ENCODE data around the gene HABP4.

The HABP4 gene

DNA sequence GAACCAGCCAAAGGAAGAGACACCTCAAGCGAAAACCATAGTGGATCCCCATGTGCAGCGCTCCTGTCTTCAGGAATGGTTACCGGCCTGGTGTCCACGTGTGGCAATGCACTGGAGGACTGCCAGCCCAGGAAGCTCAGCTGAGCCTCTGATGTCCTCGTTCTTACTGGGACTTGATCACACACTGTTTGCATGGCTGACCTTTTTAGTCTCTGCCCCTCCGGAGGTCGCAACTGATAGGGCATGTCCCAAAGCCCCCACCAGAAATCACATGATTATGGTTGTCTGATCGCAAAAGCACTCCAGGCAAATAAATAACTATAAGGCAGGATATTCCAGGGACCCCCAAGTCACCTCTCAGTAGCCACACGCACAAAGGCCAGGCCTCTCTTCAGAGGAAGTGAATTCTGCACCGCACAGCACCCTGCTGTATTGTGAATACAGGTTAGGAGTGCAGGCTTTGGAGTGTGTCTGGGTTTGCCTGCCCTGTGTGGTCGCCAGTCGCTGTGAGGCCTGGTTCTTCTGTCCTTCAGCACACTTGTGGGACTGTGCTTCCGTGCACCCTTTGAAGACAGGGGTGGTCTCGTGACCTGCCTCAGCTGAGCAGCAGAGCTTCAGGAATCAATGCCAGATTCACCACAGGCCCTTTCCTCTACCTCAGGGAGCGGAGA is 13.4 kb upstream of the HABP4 start:
- DNase-seq: no peak

DNA sequence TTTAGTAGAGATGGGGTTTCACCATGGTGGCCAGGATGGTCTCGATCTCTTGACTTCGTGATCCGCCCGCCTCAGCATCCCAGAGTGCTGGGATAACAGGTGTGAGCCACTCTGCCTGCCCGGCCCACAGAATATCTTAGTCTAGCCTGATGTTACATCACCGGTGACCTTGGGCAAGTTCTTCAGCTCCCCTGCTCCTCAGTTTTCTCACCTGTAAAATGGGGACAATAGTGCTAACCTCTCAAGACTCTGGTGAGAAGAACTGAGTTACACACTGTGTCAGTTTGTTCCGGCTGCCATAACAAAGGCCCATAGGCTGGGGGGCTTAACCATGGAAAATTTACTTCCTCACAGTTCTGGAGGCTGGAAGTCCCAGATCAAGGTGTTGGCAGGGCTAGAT is 12.5 kb upstream of the HABP4 start:
- no peak for DNase-seq

DNA sequence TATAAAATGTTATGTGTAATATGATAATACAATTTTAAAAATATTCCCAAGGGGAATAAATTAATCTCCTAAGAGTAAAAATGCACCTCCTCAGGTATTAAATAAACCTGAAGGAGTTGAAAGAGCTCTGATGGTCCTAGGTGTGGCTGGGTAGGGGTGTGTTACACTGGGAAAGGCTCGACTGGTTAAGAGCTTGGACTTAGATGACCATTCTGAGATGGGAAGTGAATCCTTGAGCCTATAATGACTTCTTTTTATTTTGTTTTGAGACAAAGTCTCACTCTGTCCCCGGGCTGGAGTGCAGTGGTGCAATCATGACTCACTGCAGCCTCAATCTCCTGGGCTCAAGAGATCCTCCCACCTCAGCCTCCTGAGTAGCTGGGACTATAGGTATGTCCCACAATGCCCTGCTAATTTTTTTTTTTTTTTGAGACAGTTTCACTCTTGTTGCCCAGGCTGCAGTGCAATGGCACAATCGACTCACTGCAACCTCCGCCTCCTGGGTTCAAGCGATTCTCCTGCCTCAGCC is 9.2 kb upstream of the HABP4 start:
- no peak for DNase-seq

DNA sequence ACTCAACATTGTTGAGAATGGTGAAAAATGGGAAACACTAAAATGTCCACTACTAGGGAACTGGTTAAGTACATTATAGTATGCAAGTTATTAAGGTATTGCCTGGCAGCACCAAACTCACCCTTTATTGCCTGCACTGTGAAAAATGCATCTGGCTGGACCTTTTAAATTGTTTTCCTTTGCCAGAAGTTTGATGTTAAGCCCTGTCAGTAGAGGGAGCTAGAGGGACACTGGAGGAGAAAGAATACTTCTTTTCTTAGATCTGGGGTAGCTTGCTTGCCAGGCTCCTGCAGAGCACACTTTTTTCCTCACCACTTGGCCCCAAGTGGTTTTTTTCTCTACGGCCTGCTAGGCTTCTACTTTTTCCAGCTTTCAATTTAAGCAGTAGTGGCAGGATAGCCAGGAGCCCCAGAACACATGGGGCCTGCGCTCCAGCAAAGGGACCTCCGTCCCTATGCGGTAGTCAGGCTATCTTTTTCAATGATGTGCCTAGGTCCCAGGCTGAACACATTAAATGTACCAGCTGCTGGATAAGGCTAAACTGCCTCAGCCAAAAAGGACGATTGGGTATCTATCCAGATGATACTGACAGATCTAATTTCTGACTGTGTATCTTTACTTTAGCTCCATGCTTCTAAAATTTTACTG is 8.0 kb upstream of the HABP4 start:
- no peak for DNase-seq

DNA sequence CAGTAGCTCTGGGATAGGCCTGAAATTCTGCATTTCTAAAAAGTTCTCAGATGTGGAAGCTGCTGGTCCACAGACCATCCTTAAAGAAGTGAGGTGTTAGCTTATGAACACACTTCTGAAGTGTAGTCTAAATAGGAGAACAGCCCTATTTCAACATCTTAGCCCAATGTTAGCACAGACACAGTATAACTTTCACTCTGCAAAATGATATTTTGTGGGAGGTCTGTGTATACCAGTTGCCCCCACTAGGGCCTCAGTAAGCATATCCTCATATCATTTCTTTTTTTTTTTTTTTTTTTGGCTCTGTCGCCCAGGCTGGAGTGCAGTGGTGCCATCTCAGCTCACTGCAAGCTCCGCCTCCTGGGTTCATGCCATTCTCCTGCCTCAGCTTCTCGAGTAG is 7.5 kb upstream of the HABP4 start:
- no peak for DNase-seq

DNA sequence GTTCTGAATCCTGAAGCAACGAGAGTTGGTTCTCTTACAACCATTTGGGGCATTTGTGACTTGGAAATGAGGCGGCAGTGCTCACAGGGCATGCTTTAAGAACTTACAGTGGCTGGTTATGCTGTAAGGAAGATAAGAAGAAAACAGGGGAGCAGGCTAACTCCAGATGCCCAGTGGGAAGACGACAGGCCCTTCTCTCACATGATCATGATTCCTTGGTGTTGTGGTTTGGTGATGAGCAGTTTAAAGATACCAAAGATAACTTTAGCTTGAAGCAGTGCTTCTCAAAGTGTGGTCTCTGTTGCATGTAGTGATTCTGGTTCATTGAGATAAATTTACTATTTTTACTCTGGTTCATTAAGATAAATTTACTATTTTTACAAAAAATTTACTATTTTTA is 2.6 kb upstream of the HABP4 start:
- no peak for DNase-seq

DNA sequence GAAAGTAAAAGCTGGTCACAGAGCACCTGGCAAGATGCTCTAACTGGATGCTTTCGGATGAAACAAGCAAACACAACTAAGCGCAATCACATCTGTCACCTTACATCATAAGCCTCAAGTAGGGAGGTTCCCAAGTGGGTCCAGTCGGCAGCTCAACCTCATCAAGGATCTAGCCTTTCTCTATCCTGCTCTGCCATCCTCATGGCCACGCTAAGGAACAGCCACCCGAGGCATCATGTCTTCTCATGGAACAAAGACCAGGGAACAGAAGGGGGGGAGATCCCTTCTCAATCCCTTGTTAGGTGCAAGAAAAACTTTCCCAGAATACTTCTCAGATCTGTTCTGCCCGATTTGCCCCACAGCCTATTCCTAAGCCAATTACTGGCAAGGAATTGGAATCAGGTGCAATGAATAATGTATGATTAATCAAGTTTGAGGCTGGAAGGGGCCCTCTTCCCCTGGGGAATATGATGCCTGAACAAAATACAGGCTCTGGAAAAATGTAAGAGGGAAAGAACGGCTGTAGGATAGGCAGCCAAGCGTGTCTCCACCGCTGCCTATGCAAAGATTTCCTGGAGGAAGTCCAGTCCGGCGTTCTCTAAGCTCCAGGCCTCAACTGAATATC is 1.3 kb upstream of the HABP4 start:
- DNase-seq: peak; percentile 59

DNA sequence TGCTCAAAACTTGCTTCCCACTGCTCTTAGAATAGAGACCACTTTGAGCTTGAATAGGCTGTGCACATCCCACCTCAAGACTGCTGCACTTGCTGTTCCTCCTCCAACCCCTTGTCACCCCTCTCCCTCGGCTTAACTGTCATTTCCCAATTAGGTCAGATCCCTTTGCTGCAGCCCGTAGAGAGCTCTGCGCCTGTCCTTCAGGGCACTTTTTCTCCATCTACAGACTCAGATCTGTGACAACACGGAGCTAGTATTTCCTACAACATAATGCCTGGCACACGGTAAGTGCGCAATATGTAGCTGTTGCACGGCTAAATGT is 485 bp upstream of the HABP4 start:
- no peak for DNase-seq

DNA sequence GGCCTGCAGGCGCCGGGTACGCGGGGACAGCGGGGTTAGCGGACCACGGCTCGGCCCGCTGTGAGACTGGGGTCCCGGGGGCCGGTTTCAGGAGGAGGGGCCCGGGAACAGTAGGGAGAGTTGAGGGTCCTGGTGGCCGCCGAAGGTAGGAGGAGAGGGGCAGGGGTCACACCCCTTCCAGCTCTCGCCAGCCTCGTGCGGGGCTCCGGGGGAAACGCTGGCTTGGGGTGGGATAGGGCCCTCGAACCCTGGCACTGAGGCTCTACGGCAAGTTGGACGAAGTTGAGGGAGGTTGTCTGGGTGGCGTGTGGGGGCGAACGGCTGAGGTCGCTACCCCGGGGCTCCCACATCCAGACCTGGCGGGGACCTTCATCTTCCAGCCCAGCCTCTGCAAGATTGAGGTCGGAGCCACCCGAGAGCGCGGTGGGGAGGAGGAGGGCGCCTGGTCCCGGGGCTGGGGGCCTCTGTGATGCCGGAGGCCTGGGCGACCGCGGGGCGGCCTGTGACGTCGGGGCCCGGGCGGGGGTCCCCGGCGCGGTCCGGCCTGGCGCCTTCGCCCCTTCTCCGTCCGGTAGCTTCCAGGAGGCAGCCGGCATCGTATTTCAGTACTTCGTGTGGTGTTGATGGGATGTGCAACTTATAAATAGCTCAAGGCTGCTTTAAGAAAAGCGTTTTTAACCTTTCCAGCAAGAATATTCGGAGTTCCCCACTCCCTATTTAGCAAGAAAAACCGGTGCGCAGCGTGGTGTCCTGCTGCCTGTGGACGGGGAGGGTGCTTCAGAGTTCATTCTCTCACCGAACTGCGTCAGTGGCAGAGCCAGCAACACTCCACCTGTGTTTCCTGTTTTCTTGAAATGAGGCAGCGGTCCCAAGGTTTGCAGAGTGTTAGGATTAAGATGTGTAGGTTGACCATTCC is 902 bp downstream of the HABP4 start:
- peak; percentile 73 for DNase-seq

DNA sequence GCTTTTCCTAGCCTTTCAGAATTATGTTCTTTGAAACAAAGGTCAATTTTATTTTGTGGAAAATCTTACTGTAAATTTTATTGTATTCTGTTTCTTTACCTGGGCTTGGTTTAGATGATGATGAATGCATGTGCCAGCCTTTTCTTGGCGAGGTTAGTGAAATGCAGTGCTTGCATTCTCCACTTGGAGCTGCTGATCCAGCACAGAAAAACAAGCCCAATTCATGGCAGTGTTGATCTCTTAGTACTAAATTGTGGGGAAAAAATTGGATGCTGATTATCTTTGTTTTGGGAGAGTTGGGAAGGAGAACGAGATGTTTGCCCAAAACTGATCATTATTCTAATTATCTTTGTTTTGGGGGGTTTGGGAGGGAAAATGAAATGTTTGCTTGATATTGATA is 3.7 kb downstream of the HABP4 start:
- DNase-seq: peak; percentile 51

DNA sequence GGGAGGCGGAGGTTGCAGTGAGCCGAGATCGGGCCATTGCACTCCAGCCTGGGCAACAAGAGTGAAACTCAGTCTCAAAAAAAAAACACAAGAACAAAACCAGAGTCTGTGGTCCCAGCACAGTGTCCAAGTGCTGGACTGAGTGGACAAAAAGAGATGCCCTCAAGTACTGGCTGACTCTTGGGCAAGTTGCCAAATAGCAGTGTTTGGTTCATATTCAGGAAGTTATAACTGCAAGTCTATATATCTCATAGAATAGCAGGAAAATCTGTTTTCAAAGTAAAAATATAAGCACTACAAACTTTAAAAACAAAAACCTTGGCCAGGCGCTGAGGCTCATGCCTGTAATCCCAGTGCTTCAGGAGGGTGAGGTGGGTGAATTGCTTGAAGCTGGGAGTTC is 7.3 kb downstream of the HABP4 start:
- no peak for DNase-seq

DNA sequence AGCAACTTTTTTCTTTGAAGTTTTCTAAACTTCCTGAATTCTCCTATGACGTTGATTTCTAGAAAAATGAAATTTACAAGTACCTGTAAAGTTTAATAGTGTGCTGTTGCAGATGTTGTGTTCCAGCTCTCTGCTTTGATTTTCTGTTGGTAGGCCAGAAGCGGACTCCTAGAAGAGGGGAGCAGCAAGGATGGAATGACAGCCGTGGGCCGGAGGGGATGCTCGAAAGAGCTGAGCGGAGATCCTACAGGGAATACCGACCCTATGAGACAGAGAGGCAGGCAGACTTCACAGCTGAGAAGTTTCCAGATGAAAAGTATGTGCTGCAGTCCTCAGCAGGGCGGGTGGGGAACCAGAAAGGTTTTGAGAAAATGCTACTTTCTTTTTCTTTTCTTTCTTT is 8.3 kb downstream of the HABP4 start:
- no peak for DNase-seq

DNA sequence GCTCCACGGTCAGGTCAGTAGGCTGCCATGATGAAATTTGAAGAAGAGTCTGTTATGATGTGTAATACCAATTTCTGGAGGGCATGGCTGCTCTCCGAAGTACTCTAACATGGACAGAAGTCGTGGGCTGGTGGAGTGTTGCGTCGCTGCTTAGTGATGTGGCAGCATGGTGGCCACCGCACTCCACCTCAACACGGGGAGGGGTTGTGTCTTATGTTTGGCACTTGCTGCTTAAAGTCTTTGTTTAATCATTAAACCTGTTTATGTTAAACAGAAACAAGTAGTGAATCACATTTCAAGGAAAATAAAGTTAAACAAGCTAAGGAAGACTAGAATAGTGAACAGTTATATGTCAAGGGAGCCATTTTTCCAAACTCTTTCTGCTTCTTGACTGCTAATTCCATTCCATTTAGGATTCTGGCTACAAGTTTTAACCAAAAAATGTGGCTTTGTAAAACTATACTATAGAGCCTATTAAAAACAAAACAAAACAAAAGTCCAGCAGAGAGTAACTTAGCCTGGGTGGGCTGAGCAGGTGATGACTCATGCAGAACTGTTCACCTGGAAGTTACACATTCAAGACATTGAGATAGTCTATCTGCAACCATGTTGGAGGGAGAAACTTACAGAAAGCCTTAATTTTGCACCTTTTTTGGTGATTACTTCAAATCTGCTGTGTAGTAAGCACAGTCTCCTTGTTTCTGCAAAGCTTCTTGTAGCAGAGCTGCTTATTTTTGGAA is 9.5 kb downstream of the HABP4 start:
- DNase-seq: no peak

DNA sequence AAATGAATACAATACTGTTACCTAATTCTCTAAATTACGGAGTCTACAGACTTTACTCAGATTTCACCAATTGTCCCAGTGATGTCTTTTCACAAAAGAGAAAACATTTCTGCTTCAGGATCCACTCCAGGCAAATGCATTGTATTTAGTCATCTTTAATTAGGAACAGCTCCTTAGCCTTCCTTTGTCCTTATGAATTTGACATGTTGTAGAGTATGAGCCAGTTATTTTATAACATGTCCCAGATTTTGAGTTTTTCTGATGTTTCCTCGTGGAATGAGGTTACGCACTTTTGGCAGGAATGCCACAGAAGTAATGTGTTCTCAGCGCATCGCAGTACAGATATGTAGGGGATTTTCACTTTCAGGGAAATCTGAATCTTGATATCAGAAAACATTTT is 10.5 kb downstream of the HABP4 start:
- peak; percentile 45 for DNase-seq

DNA sequence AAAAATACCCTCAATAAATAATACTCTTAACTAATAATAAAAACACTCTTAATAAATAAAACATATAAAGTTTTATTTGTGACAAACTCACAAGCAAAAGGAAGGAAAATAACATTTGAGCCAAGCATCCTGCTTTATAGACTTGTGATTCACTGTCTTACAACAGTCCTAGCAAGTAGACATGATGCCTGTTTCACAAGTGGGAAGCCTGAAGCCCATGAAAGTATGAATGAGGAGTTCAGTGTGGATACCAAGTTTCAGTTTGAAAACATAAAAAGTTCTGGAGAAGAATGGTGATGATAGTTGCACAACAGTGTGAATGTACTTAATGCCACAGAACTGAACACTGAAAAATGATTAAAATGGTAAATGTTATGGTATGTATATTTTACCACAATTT is 10.9 kb downstream of the HABP4 start:
- no peak for DNase-seq

DNA sequence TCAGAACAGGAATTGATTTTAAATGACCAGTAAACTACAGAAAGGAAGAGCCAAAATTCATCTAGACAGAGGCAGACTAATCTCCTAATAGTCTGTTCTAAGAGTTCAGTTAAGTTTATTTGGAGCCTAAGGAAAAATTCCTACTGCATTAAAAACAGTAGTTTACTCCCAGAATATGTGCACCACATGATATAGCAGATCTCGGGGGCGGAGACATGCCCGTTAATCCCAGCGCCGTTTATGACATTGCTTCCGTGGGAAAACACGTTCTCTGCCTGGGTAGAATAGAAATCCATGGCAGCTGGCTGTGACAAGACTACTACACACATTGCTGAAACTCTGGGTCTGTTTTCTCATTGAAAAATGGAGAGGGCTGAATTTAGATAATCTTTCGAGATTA is 11.4 kb downstream of the HABP4 start:
- DNase-seq: no peak

DNA sequence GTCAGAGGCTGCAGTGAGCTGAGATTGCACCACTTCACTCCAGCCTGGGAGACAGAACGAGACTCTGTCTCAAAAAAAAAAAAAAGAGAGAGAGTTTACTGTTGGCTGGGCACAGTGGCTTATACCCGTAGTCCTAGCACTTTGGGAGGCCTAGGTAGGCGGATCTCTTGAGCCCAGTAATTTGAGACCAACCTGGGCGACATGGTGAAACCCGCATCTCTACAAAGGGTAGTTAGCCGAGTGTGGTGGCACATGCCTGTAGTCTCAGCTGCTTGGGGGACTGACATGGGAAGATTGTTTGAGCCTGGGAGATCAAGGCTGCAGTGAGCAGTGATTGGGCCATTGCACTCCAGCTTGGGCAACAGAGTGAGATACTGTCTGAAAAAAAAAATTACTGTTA is 12.6 kb downstream of the HABP4 start:
- DNase-seq: no peak

DNA sequence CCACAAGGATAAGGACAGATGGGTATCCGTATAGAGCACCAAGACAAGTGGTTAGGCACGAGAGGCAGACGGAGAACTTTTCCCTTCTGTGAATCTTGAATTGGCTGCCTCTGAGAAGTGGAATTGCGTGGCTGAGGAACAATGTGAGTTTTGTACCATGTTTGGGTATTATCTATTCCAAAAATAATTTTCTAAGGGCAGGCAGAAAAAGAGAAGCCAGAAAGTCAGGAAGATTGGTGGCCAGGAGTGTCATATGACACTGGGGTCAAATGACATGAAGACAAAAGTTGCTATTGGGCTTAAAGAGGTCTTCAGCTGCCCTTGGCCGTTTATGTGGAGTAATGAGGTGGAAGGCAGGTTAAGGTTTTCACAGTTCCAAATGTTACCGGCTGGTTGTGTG is 14.5 kb downstream of the HABP4 start:
- DNase-seq: no peak

DNA sequence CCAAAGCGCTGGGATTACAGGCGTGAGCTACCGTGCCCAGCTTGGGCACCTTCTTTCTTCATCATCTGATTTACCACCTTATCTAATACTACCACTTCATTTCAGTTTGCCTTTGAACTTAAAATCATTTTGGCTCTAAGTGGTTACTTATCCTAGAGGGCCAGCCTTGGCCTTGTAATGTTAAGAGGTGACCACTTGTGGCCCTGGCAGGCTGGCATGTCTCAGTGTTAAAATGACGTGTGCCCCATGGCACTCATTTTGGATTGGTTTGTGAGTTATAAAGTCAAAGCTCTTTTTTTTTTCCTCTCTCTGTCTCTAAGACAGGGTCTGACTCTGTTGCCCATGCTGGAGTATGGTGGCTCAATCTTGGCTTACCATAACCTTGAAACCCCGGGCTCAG is 17.8 kb downstream of the HABP4 start:
- DNase-seq: no peak

DNA sequence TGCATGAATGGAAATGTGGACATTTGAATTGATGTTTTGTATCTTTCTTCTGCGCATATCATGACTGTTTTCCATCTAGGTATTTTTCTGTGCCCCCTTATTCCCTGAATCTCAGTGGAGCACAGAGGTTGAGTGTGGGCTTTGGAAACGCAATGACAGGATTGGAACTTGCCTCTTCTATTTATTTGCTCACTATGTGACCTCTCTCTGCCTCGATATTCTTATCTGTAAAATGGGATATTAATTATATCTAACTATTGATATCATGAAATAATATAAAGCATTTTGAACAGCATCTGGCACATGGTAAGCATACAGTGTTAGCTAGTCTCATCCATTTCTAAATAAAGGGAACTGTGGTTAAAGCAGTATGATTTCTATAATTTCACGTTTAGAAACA is 26.0 kb downstream of the HABP4 start:
- no peak for DNase-seq

DNA sequence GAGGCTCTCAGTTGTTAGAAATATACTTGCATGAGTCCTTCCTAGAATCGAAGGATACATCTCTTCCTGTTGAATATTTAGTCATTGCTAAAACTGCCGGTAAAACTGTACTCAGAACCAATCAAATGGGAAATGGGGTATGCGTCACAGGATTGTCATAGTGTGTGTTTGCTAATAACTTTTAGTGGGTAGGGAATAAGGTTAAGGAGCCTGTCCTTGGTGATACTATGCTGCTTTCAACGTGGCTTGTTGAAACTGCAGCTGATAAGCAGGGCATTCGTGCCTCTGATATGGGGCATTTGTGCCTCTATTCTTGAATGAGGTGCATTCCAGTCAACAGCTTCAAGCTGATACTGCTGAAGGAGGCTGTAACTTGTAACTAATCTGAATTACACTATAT is 26.6 kb downstream of the HABP4 start:
- no peak for DNase-seq

DNA sequence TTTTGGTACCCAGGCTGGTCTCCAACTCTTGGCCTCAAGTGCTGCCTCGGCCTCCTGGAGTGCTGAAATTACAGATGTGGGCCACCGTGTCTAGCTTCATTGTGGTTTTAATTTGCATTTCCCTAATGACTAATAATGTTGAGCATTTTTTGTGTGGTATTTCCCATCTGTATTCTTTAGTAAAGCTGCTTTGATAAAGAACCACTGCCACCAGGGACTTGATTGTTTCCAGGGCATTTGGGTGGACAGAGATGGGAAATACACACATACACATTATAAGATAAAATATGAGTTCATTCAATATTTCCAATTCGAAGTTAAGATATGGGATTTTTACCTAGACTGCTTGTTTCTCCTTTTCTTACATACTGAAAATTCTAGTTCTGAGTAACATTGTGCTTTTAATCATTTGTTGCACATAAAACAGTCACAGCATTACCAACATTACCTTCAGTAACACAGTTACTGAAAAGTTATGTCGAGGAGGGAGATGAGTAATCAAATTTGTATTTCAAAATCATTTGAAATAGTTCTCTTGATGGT is 28.9 kb downstream of the HABP4 start:
- no peak for DNase-seq
